GM12864 (cell line): ENCODE data around the gene AOPEP.

Experiments used
- DNase-seq: peaks from one replicate; pipeline ENCODE4 v3.0.0-alpha.2; 2011; ENCODE audit warnings: low read depth
- H3K4me3 ChIP-seq: 2 replicates; pipeline ENCODE4 v1.5.1; 2011; ENCODE audit warnings: mild to moderate bottlenecking, low read depth, low read length, control low read depth
- TF ChIP-seq, protein P1 (sequence below): IDR thresholded peaks from 2 replicates; pipeline ENCODE4 v1.5.1; 2011; ENCODE audit warnings: low read depth, mild to moderate bottlenecking, moderate library complexity, low read length, control low read depth, inconsistent platforms; ENCODE audit errors: missing control alignments

AOPEP gene

GRCh38 chr9:95057101-95057500 is 330.6 kb downstream of the AOPEP start:
- TF ChIP-seq, protein P1, sequence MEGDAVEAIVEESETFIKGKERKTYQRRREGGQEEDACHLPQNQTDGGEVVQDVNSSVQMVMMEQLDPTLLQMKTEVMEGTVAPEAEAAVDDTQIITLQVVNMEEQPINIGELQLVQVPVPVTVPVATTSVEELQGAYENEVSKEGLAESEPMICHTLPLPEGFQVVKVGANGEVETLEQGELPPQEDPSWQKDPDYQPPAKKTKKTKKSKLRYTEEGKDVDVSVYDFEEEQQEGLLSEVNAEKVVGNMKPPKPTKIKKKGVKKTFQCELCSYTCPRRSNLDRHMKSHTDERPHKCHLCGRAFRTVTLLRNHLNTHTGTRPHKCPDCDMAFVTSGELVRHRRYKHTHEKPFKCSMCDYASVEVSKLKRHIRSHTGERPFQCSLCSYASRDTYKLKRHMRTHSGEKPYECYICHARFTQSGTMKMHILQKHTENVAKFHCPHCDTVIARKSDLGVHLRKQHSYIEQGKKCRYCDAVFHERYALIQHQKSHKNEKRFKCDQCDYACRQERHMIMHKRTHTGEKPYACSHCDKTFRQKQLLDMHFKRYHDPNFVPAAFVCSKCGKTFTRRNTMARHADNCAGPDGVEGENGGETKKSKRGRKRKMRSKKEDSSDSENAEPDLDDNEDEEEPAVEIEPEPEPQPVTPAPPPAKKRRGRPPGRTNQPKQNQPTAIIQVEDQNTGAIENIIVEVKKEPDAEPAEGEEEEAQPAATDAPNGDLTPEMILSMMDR = no peak
- DNase-seq = no peak
- no peak overlapping the region for H3K4me3 ChIP-seq

GRCh38 chr9:95058121-95058785 is 331.8 kb downstream of the AOPEP start:
- H3K4me3 ChIP-seq = no peak overlapping the region
- TF ChIP-seq, protein P1 = no peak
- DNase-seq = no peak

DNA sequence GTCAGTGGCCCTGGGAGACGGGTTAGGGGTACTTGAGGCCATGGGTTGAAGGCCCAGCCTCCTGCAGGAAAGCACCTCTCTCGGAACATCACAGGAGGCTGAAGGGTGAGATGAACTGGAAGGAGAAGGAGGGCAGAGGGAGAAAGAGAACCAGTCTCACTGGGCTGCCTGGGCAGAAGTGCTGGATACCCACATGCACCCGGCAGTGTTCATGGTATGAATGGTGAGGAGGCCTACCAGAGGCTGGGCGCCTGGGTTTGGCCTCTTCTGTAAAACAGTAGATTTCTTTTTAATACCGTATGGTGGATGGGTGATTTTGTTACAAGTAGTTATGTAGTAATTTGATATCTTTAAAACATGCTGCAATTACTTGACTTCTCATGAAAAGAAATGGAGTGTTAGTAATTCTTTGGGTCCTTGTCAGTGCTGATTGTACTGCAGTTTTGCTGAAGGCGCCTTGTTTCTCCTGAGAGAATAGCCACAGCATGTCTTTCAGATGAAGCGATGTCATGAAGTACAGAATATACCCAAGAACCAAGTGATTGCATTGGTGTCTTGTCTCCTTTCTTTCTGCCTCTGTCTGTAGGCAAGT is 332.4 kb downstream of the AOPEP start:
- no peak for DNase-seq
- TF ChIP-seq, protein P1 = no peak
- H3K4me3 ChIP-seq = no peak overlapping the region

DNA sequence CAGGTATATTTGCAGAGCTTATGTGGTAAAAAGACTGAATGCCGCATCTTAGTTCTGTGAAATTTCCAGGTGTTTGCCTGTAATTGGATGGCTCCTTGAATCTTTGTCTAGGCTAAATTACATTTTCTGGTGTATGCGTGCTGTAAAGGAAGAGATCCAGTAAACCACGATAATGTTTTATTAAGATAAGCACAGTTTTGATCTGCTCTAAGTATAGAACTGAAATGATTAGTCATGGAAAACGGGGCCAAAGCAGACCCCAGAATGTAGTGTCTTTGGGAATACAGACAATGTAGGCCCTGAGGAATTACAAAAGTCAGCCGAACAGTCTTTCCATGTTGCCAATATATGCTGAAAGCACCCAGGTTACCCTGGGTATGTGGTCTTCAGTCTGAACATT is 333.7 kb downstream of the AOPEP start:
- H3K4me3 ChIP-seq = no peak overlapping the region
- no peak for DNase-seq
- TF ChIP-seq, protein P1 = no peak

GRCh38 chr9:95060916-95061315 is 334.4 kb downstream of the AOPEP start:
- H3K4me3 ChIP-seq = no peak overlapping the region
- TF ChIP-seq, protein P1 = no peak

DNA sequence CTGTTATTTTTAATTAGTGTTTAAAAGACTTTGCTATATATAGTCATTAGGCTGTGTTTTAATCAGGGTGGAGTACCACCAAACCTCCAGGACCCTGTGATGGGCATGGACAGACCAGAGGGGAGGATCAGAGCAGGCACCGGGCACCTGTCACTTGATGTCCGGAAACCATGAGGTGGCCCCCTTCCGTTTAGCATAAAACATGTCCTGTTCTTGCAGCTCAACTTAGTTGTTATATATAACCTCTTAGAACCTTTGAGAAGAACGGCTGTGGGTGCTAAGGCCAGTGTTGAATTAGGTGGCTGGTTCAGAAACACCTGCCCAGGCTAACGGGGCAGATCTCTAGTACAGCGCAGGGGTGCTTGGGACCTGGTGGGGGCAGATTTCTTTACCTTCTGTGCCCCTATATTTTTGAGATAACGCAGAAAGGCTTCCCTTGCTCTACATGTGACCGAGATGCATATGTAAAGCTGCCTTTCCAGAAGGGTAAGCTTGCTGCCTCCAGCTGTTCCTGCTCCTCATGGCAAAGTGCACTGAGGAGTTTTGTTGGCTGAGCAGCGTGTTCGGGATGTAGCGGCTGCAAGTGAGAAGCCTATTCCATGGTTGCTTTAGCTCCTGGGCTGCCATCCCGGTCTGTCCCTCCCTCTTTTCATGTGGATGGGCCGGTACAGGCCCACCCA is 335.6 kb downstream of the AOPEP start:
- H3K4me3 ChIP-seq = no peak overlapping the region
- no peak for DNase-seq
- TF ChIP-seq, protein P1 = no peak

More at GRCh38 chr9:95060916-95061315, 334.4 kb downstream of the AOPEP start:
- DNase-seq = no peak
